H1 (cell line): ENCODE data around the gene ZNF148. TPM values are rescaled to one million over a fixed set of nuclear protein-coding genes. Genes with fewer than 3 reads are reported as not detected.
A peak's percentile ranks its signal among the peaks of the same experiment; 100 is the strongest.

Source experiments
- CTCF ChIA-PET: fragments of 300-600 bp; sonication (Branson Sonifier 250); formaldehyde crosslinking; loops from one replicate; lab custom pipeline; 2021; ENCODE audit not compliant: partially characterized antibody; lab: Charles Lee
- POLR2A ChIA-PET: fragments of 300-600 bp; sonication (Branson Sonifier 250); formaldehyde crosslinking; loops from one replicate; lab custom pipeline; 2021; ENCODE audit warnings: inconsistent platforms; ENCODE audit not compliant: partially characterized antibody; lab: Charles Lee
- DNase-seq, 2 experiments: peaks; one replicate each; pipeline versions ENCODE4 v3.0.0 to v3.0.0-alpha.2; 2010 to 2022; ENCODE audit warnings: low spot score in 2 of 2, low read depth in 1 of 2, mixed read lengths in 1 of 2
- FAIRE-seq: peaks from 2 replicates; lab custom pipeline; 2011; peaks lifted over from hg19 to GRCh38; lab: Jason Lieb, UNC
- H2AFZ ChIP-seq: 2 replicates; pipeline ENCODE4 v1.8.1; 2012; ENCODE audit warnings: low read length, inconsistent platforms
- H2AK5ac ChIP-seq: 2 replicates; pipeline ENCODE4 v1.6.1; 2013; ENCODE audit warnings: low read depth, low read length
- H2BK120ac ChIP-seq: replicated peaks from 2 replicates; pipeline ENCODE3; 2013; ENCODE audit warnings: low read depth, low read length, inconsistent platforms
- H2BK12ac ChIP-seq: 2 replicates; pipeline ENCODE4 v1.6.1; 2013; ENCODE audit warnings: low read depth, low read length
- H2BK15ac ChIP-seq: 2 replicates; pipeline ENCODE4 v1.6.1; 2013; ENCODE audit warnings: low read length
- H2BK20ac ChIP-seq: 2 replicates; pipeline ENCODE4 v1.6.1; 2013; ENCODE audit warnings: low read length
- H2BK5ac ChIP-seq: 2 replicates; pipeline ENCODE4 v1.6.1; 2013; ENCODE audit warnings: low read depth, low read length
- H3K14ac ChIP-seq: 2 replicates; pipeline ENCODE4 v1.6.1; 2013; ENCODE audit warnings: inconsistent platforms; ENCODE audit not compliant: insufficient read length
- H3K18ac ChIP-seq: 2 replicates; pipeline ENCODE4 v1.6.1; 2013; ENCODE audit warnings: low read length; ENCODE audit errors: extremely low read depth
- H3K23ac ChIP-seq: 2 replicates; pipeline ENCODE4 v1.6.1; 2013; ENCODE audit warnings: inconsistent platforms; ENCODE audit not compliant: insufficient read length
- H3K23me2 ChIP-seq: 2 replicates; pipeline ENCODE4 v1.6.1; 2013; ENCODE audit warnings: low read depth, low read length
- H3K27ac ChIP-seq: 2 replicates; pipeline ENCODE4 v1.6.1; 2011; ENCODE audit warnings: low read depth, low read length, inconsistent platforms
- H3K27me3 ChIP-seq, 4 experiments: replicated peaks in 1 of 4; 1 replicate in 1 of 4; 2 replicates in 3 of 4; pipeline versions ENCODE4 v1.6.1 to v1.8.1; 2011 to 2013; ENCODE audit warnings: low read length in 3 of 4, mild to moderate bottlenecking in 3 of 4, inconsistent platforms in 2 of 4, mixed read lengths in 2 of 4, moderate library complexity in 1 of 4; ENCODE audit not compliant: control insufficient read depth in 3 of 4, insufficient read depth in 3 of 4; ENCODE audit errors: extremely low read depth in 1 of 4
- H3K36me3 ChIP-seq, 4 experiments: 2 replicates each; pipeline versions ENCODE4 v1.6.1 to v1.8.1; 2011 to 2013; ENCODE audit warnings: mild to moderate bottlenecking in 4 of 4, low read length in 3 of 4, moderate library complexity in 2 of 4, control low read depth in 1 of 4, inconsistent platforms in 1 of 4; ENCODE audit not compliant: insufficient read depth in 4 of 4, control insufficient read depth in 2 of 4
- H3K4ac ChIP-seq: replicated peaks from 2 replicates; pipeline ENCODE3; 2013; ENCODE audit warnings: low read length, low read depth, mixed read lengths, inconsistent platforms; ENCODE audit not compliant: insufficient read length
- H3K4me1 ChIP-seq, 4 experiments: replicated peaks in 1 of 4; 1 replicate in 1 of 4; 2 replicates in 3 of 4; pipeline versions ENCODE4 v1.6.1 to v1.8.1; 2011 to 2013; ENCODE audit warnings: low read length in 3 of 4, inconsistent platforms in 2 of 4, mixed read lengths in 1 of 4; ENCODE audit not compliant: insufficient read depth in 4 of 4, control insufficient read depth in 3 of 4
- H3K4me2 ChIP-seq, 2 experiments: 2 replicates each; pipeline versions ENCODE4 v1.6.1 to v1.8.1; 2011 to 2013; ENCODE audit warnings: low read depth in 2 of 2, low read length in 2 of 2, control low read depth in 1 of 2, inconsistent platforms in 1 of 2, mild to moderate bottlenecking in 1 of 2; ENCODE audit not compliant: insufficient read depth in 1 of 2
- H3K4me3 ChIP-seq, 4 experiments: fragments of 200-600, 300-600 bp in 1 of 4; sonication (generic), shearing (Covaris generic), sonication (Bioruptor Twin) in 1 of 4; 2 replicates each; pipeline versions ENCODE4 v1.5.1 to v1.8.1; 2011 to 2016; ENCODE audit warnings: low read length in 4 of 4, low read depth in 3 of 4, control low read depth in 2 of 4, inconsistent platforms in 2 of 4, mild to moderate bottlenecking in 2 of 4, mixed read lengths in 1 of 4, moderate library complexity in 1 of 4; ENCODE audit not compliant: insufficient read depth in 2 of 4; ENCODE audit errors: extremely low read depth in 1 of 4
- H3K56ac ChIP-seq: replicated peaks from 2 replicates; pipeline ENCODE3; 2013; ENCODE audit warnings: low read depth, mild to moderate bottlenecking, mixed read lengths, low read length, inconsistent platforms; ENCODE audit not compliant: insufficient read length
- H3K79me1 ChIP-seq: 2 replicates; pipeline ENCODE4 v1.6.1; 2013; ENCODE audit warnings: low read depth, low read length, control low read depth
- H3K79me2 ChIP-seq, 2 experiments: 2 replicates each; pipeline versions ENCODE4 v1.6.1 to v1.8.1; 2012 to 2013; ENCODE audit warnings: low read length in 2 of 2, mild to moderate bottlenecking in 2 of 2, inconsistent platforms in 1 of 2; ENCODE audit not compliant: insufficient read depth in 2 of 2, control insufficient read depth in 1 of 2
- H3K9ac ChIP-seq, 4 experiments: replicated peaks in 1 of 4; 1 replicate in 1 of 4; 2 replicates in 3 of 4; pipeline versions ENCODE4 v1.6.1 to v1.8.1; 2011 to 2013; ENCODE audit warnings: low read depth in 3 of 4, low read length in 3 of 4, control low read depth in 2 of 4, mild to moderate bottlenecking in 2 of 4, moderate library complexity in 2 of 4, inconsistent platforms in 1 of 4; ENCODE audit errors: extremely low read depth in 1 of 4
- H3K9me3 ChIP-seq, 2 experiments: 2 replicates each; pipeline versions ENCODE4 v1.6.1 to v1.8.1; 2012 to 2013; ENCODE audit warnings: mild to moderate bottlenecking in 2 of 2, moderate library complexity in 2 of 2, control low read depth in 1 of 2, inconsistent platforms in 1 of 2, low read depth in 1 of 2, low read length in 1 of 2, mixed read lengths in 1 of 2; ENCODE audit not compliant: insufficient read depth in 2 of 2
- H4K20me1 ChIP-seq, 2 experiments: replicated peaks in 1 of 2; 2 replicates each; pipeline versions ENCODE3 to v1.8.1; 2011 to 2013; ENCODE audit warnings: inconsistent platforms in 2 of 2, low read length in 2 of 2, mild to moderate bottlenecking in 1 of 2; ENCODE audit not compliant: insufficient read depth in 2 of 2, control insufficient read depth in 1 of 2
- H4K5ac ChIP-seq: 2 replicates; pipeline ENCODE4 v1.6.1; 2013; ENCODE audit warnings: low read length, low read depth, mixed read lengths, inconsistent platforms; ENCODE audit not compliant: insufficient read length
- H4K8ac ChIP-seq: 2 replicates; pipeline ENCODE4 v1.8.0; 2013; ENCODE audit warnings: mild to moderate bottlenecking, moderate library complexity, low read length, inconsistent platforms; ENCODE audit not compliant: insufficient read depth; ENCODE audit errors: extremely low read depth
- H4K91ac ChIP-seq: replicated peaks from 2 replicates; pipeline ENCODE3; 2013; ENCODE audit warnings: low read length, mixed read lengths, inconsistent platforms; ENCODE audit not compliant: insufficient read length
- ASH2L ChIP-seq: fragments of 200-600, 300-600 bp; sonication (generic); IDR thresholded peaks from one replicate; pipeline ENCODE4 v1.7.1; 2017; ENCODE audit warnings: low read length
- CHD2 ChIP-seq: IDR thresholded peaks from 2 replicates; pipeline ENCODE4 v1.6.1; 2012; ENCODE audit warnings: low read length, improper control_type of control experiment
- CREB1 ChIP-seq: IDR thresholded peaks from 2 replicates; pipeline ENCODE4 v1.6.1; 2012; ENCODE audit warnings: inconsistent platforms
- JUN ChIP-seq: IDR thresholded peaks from 2 replicates; pipeline ENCODE4 v1.6.1; 2011; ENCODE audit warnings: low read depth, mild to moderate bottlenecking, improper control_type of control experiment, low read length
- KDM4A ChIP-seq: IDR thresholded peaks from one replicate; pipeline ENCODE4 v1.7.1; 2012; ENCODE audit warnings: low read depth, mild to moderate bottlenecking, moderate library complexity, low read length, inconsistent platforms; ENCODE audit not compliant: severe bottlenecking
- KDM5A ChIP-seq: fragments of 200-600 bp; IDR thresholded peaks from 2 replicates; pipeline ENCODE4 v1.7.1; 2012; ENCODE audit warnings: mild to moderate bottlenecking, low read length, inconsistent platforms, mixed read lengths
- PHF8 ChIP-seq: fragments of 200-600 bp; sonication (generic); conservative IDR thresholded peaks from 2 replicates; pipeline ENCODE4 v1.7.1; 2012; ENCODE audit warnings: low read depth, mild to moderate bottlenecking, inconsistent platforms, low read length, moderate library complexity
- POLR2AphosphoS5 ChIP-seq: IDR thresholded peaks from 2 replicates; pipeline ENCODE4 v1.6.1; 2011; ENCODE audit warnings: low read depth, low read length
- POU5F1 ChIP-seq: IDR thresholded peaks from 2 replicates; pipeline ENCODE4 v1.6.1; 2011; ENCODE audit warnings: low read depth, mild to moderate bottlenecking, low read length, moderate library complexity
- RBBP5 ChIP-seq: IDR thresholded peaks from 2 replicates; pipeline ENCODE4 v1.7.1; 2012; ENCODE audit warnings: low read depth, mild to moderate bottlenecking, inconsistent platforms, low read length, moderate library complexity, borderline replicate concordance
- SP1 ChIP-seq: IDR thresholded peaks from 2 replicates; pipeline ENCODE4 v1.6.1; 2011; ENCODE audit warnings: low read depth, low read length
- SRF ChIP-seq: IDR thresholded peaks from 2 replicates; pipeline ENCODE4 v1.6.1; 2011; ENCODE audit warnings: mild to moderate bottlenecking, low read depth, low read length, moderate library complexity
- TAF1 ChIP-seq: IDR thresholded peaks from 2 replicates; pipeline ENCODE4 v1.6.1; 2011; ENCODE audit warnings: mild to moderate bottlenecking, low read depth, low read length
- ZNF274 ChIP-seq: IDR thresholded peaks from 2 replicates; pipeline ENCODE4 v1.7.0; 2012; ENCODE audit warnings: low read length, borderline replicate concordance; ENCODE audit errors: extremely low read depth
- WGBS, 2 experiments: shearing (Covaris generic) in 1 of 2; methylation state at CpG; one replicate each; pipeline versions ENCODE4 v1.1.6 to v1.1.7; 2013 to 2015; ENCODE audit warnings: low lambda C conversion rate in 2 of 2, mixed read lengths in 2 of 2, inconsistent platforms in 1 of 2, low coverage in 1 of 2, missing lambda C conversion rate in 1 of 2; ENCODE audit not compliant: insufficient replicate concordance in 2 of 2, insufficient coverage in 1 of 2, insufficient read length in 1 of 2; ENCODE audit errors: extremely low coverage in 1 of 2, missing lambda C conversion rate in 1 of 2; 5-methylcytosine and 5-hydroxymethylcytosine counted together
- polyA plus RNA-seq, 7 experiments: library from polyadenylated mRNA; depleted of rRNA in 3 of 7; stranded (reverse) in 5 of 7; unstranded in 2 of 7; fragments of >200 nt in 5 of 7; fragments of 200-250 nt in 2 of 7; gene quantifications; 1 replicate in 5 of 7; 2 replicates in 1 of 7; 4 replicates in 1 of 7; pipeline versions ENCODE4 v1.2.1 to v1.2.3, GENCODE V29; 2011 to 2013; ENCODE audit warnings: missing spikeins in 2 of 7, mixed read lengths in 2 of 7
- total RNA-seq: library from RNA; stranded (reverse); fragmentation: NEBNext Ultra II Directional; extraction: Animal tissue kit (Norgen Biotek cat#: 25700); gene quantifications from 2 replicates; pipeline ENCODE4 v1.2.1, GENCODE V29; 2021

Gene ZNF148
- total and polyA plus RNA-seq, 2 of the 8 experiments (the other 6 are each of a cell fraction or from before 2014, with no cell fraction given), result 3.7 to 22.6 TPM

DNA sequence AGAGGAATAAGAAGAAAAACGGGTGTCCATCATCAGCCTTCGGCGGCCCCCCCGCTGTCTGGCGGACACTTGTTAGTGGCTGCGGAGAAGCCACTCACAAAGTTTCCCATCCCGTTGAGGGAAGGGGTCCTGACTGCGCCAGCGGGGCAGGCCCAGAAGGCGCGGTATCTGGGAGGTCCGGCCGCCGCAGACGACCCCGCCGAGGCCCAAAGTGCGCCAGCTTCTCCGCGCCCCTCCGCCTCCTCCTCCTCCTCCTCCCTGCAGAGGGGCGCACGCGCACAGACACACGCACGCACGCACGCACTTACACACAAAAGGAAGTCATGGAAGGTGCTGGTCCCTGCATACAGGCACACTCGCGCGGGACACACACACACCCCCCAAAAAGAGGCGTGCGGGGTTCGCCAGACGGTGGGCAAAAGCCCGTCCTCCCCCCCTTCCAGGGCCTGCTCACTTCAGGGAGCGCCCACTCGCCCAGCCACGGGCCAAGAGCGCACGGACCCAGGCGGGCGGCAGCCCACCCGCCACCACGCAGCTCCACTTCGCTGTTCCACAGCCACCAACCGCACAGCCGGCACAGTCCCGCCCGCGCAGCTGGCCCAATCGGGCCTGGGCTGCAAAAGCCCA lies 18.0 kb downstream of the ZNF148 start:
- no peak overlapping the region for H4K5ac ChIP-seq
- H3K4ac ChIP-seq, result peak overlapping the region; percentile 38
- no peak overlapping the region for H3K23ac ChIP-seq
- no peak overlapping the region for H2BK12ac ChIP-seq
- no peak overlapping the region; the same call in 1 of the 2 replicates for H2AFZ ChIP-seq
- H3K4me2 ChIP-seq, result peak overlapping the region; percentile 61 to 82
- H3K9ac ChIP-seq, result peak overlapping the region in 3 of 4 experiments; percentile 51 to 64 (median 58); a peak in 6 of 7 replicates
- no peak overlapping the region for H2BK120ac ChIP-seq
- no peak overlapping the region for H3K56ac ChIP-seq
- POLR2A ChIA-PET, result interaction anchor here (0.5 to 2.7 kb wide), 5 partner anchors 8 to 24 kb away, joined by 3 to 15 read pairs (median 4); partner anchors contain the start of gene ZNF148
- DNase-seq (peak in 1 of 2 experiments; percentile 55), FAIRE-seq (no peak)
- H4K20me1 ChIP-seq, result peaks cover 0 to 8% of the 10 kb centered on the region in 2 experiments
- no peaks in the 10 kb centered on the region for H3K9me3 ChIP-seq
- H3K36me3 ChIP-seq, result no peaks in the 10 kb centered on the region
- H4K8ac ChIP-seq, result peak overlapping the region; percentile 86
- 9% methylated on average over 32 of the region's 52 CpGs; no CpG with 5 or more reads in 1 of the 2 experiments for WGBS, 2 experiments
- no peak overlapping the region for H2BK5ac ChIP-seq
- no peaks in the 10 kb centered on the region for H3K27me3 ChIP-seq
- no peak overlapping the region for H2AK5ac ChIP-seq
- no peak overlapping the region; the same call in 1 of the 2 replicates for H3K27ac ChIP-seq
- CTCF ChIA-PET, result interaction anchor here (0.8 to 1.5 kb wide), 3 partner anchors 9 to 62 kb away, joined by 3 to 4 read pairs (median 3); no protein-coding TSS in a partner anchor
- no peaks in the 10 kb centered on the region; the same call in 1 of the 2 replicates for H3K23me2 ChIP-seq
- H3K79me1 ChIP-seq, result peaks cover 3% of the 10 kb centered on the region
- no peak overlapping the region for H3K14ac ChIP-seq
- peaks cover 0 to 93% of the 10 kb centered on the region in 2 experiments; a peak in 3 of 4 replicates for H3K79me2 ChIP-seq
- peak overlapping the region; percentile 47 to 69 (median 62) for H3K4me3 ChIP-seq
- H2BK20ac ChIP-seq, result no peak overlapping the region
- peak overlapping the region; percentile 48; the same call in 1 of the 2 replicates for H3K18ac ChIP-seq
- no peaks in the 10 kb centered on the region for H3K4me1 ChIP-seq
- no peak overlapping the region for H4K91ac ChIP-seq
- H2BK15ac ChIP-seq, result no peak overlapping the region
- TF ChIP-seq POU5F1 (no peak), SP1 (no peak), ZNF274 (no peak), POLR2AphosphoS5 (peak; percentile 50; the same call in 1 of the 2 replicates), PHF8 (peak; percentile 68), KDM5A (no peak), ASH2L (peak; percentile 93), SRF (no peak), JUN (no peak), CHD2 (no peak), TAF1 (peak; percentile 66), CREB1 (peak; percentile 47; the same call in 1 of the 2 replicates), RBBP5 (peak; percentile 78), KDM4A (peak; percentile 71)
